ENCODE measurements around the gene FAM241B.

FAM241B gene

DNA sequence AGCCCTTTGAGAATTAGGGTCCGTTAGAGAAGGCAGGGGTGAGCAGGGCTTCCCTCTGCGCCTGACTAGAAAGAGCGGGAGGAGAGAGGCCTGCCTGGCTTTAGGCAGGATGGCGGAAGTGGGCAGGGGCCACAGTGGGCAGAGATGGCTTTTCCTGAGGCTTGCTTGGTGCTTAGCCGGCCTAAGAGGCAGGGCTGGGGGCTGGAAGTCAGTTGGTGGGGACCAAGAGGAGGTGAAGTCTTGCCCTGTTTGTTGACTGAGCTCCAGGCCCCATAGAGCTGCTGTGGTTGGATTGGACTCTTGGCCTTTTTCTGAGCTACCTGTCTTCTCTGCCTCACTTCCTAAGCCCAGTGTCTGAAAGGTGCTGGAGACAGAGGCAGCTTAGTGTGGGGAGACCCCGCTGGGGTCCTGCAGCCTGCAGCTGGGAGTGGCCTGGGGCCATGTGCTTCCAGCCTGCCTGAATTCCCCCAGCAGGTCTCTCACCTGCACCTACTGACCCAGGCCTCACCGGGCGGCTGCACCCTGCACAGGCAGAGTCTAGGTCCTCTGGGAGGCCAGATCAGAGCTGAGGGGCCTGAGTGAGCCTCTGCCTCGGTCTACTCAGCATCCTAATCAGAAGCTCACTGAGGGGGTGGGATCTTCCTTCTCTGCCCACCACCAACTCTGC is 4.8 kb downstream of the FAM241B start:
- no peak for DNase-seq

DNA sequence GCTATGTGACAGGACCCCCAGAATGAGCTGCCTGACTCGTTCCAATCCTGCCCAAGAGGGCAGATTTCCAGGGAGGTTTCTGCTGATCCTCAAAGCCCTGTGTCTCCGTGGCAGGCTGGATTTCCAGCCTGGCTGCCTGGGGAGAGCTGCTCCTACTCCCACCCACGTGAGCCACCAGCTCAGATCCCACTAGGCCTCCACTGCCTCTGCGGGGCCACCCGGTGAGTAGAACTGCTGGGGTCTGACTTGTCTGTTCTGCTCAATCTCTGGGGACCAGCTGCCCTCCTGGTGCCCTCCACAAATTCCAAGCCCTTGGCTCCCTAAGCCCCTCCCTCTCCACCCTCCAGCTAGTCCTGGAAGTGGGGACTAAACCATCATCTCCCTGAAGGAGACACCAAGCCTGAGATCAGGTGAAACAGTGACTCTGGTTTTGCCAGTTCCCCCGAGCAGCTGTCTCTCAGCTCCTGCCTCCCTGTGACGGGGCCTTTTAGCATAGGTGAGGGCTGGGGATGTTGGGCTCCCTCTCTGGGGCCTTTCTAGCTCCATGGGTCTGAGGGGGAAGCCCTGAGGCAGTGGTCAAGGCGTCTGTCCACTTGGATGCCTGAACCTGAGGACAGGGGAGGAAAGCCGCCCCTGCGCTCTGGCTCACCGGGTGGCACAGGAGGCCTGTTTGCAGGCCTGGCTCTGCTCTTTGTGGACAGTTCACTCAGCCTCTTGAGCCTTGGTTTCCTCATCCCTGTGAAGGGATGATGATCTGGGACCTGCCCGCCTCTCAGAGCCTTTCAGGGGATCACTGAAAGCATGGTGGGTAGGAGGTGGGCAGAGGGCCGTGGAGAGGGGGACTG is 5.6 kb downstream of the FAM241B start:
- no peak for DNase-seq

DNA sequence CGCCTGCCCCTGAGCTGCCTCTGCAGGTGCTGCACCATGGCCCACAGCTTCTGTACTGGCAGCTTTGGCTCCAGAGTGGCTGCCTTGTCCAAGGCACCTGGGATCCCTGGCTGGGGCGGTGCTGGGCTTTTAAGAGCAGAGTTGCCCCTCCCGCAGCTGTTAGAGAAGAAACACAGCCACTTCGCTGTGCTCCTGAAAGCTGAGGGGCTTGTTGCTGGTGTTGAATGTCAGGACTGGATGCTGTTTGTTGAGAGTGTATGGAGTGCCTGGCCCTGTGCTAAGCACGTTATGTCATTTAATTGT is 6.2 kb downstream of the FAM241B start:
- no peak for DNase-seq

DNA sequence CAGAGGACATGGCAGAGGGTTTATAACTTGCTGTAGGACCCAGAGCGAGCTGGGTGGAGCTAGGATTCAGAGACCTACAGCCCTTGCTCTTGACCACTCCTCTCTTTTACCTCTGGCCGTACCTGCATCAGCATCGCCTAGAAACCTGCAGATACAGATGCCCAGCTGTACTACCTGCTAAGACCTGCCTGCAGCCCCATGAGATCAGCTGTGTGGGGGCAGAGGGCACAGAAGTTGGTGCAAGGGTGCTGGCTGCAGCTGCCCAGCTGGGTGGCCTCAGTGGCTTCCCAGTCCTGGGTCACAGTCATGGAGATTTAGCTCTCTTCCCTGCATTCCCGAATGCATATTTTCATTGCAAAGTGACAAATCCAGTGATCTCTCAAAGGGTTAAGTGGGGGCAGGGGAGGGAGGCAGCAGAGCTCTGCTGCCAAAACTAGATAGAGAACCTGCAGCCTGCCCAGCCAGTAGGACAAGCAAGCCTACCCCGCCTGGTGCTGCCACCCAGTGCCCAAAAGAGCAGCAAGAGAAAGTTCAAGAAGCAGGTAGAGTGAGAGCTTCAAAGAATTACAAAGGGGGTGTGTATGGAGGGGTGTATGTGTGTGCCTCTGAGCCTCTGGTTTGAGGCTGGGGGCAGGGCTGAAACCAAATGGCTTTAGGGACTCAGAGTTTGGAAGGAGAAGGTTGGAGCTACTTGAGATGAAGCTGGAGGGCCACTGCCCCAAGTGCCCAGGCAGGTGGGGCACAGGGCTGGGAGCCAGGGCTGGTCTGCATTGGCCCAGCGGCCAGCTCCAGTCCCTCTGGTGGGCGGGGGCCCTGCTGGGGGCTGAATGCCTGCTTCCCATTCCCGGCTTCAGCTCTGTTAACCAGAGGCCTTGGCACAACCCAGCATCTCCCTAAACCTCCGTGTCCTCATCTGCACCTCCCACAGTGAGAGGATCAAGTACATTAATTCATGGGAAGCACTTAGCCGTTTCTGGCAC is 6.9 kb downstream of the FAM241B start:
- no peak for DNase-seq

DNA sequence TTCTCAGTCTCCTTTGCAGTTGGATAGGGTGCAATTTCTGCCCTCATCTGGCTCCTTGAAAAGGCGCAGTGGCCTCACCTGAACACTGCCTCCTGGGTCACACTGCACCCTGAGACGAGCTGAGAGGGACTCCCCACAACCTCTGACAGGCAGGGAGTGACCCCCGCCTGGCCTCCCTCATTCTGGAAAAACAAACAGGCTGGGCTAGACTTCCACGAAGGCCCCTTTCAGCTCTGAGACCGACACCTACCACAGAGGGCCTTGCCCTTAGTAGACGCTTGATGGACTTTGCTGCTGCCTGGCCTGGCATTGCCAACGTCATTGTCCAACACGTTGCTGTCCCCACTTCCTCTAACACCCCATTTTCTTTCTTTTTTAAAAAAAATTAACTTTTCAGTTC is 8.6 kb downstream of the FAM241B start:
- DNase-seq = no peak

DNA sequence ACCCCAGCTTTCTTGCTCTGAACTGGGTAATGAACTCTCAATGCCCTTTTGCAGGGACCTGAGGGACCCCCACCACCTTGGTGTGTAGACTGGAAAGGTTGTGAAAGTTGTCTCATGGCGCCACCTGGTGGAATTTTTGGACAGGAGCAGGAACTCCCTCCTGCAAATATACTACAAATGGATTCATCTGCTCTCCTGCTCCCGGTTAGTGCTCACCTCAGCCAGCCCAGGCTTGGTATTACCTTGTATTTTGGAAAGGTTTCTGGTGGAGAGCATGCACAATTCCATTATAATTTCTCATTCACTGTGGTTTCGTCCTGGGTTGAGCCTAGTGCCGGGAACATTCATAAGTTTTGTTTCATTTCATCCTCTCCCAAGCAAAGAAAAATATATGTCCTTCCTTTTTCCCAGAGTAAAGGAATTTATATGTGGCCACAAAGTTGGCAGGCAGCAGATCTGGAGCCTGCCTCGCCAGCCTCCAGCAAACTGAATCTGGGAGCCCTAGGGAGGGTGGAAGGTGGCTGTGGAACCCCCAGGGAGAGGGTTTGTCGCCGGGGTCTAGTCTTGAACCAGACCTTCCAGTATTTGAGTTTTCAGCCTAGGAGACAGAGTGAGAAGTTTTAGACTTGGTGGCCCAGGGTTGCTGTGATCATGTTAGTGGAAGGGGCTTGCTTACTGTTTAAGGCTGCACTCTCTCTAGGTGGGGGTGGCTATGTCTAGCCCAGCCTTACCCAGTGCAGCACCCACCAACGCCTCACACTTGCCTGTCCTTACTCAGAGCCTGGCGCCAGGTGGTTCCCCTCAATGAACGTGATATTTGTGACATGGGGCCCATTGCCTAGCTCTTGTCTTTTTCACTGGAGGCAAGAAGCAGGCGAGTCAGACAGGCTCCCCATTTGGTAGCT is 9.5 kb downstream of the FAM241B start:
- DNase-seq = peak; percentile 58

DNA sequence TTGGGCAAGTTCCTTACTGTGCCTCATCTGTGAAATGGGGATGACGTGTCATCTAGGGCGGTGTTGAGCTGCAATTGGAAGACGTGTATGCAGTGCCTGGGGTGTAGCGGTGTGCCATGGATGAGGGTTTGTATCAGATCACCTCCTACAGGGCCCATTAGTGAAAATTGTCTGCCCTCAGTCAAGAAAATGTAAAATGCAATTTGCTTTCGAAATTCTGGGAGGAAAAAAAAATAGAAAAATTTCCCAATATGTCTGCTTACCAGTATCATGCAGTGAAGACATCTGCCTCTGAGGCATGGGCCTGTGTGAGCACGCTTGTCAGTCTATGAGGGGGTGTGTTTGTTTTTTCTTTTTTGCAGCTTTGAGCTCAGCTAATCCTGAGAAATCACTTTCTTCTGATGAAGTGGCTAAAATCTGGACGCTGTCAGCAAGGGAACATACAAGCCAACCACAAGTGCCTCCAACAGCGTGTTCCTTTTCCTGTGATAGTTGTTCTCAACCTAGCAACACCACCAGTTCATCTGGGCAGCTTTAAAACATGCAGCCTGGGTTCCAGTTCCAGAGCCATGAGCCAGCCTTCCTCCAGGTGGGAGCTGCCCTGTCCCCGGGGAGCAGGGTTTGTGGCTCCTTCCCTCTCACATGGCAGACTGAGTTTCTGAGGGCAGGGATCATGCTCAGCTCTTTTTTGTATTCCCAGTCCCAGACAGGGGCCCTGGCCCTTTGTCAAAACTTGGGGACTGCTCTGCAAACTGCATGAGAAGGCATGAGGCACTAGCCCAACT is 10.3 kb downstream of the FAM241B start:
- no peak for DNase-seq

DNA sequence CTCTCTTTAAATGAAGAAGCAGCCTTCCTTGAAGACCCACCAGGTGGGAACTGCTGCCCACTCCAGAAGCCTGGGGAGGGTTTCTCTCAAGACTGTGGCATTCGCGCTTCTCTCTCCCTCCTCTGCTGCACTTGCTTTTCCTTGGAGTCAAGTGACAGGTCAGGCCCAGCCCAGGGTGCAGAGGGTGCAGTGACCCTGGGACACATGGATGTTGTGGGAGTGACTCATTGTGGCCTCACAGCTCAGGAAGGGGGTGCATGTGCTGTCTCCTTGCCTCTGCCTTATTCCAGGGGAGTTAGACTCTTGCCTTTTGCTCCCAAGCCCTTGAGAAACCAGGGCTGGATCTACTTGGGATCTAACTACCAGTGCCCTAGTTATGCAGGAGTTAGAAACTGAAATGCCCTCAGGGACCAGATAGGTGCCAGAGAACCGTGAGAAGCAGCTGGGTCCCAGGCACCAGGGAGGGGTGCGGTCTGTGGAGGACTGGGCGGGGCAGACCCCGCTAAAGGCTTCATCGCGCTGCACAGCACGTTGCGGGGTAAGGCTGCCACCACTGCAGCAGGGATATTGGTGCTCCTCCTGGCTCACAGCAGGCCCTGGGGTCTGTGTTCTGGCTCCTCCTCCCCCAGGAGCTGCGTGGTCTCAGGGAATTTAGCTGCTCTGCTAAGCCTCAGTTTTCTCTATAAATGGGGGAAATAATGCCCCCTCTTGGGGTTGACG is 11.4 kb downstream of the FAM241B start:
- DNase-seq = no peak

DNA sequence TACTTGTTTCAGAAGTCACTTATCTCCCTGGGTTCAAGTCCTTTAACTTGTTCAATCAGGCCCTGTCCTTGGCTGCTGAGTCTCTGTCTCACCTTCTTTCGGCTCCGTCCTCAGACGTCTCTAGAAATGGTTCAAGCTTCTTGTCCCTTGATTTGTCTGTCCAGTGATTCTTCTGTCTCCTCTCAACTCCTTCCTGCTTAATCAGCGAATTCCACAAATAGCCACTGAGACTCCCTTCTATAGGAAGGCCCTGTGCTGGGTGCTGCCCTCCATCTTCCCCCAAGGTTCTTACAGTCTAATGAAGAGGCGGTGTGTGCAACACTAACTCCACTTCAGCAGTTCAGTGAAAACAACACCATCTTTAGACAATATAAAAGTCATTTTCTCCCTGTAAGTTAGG is 12.7 kb downstream of the FAM241B start:
- no peak for DNase-seq

DNA sequence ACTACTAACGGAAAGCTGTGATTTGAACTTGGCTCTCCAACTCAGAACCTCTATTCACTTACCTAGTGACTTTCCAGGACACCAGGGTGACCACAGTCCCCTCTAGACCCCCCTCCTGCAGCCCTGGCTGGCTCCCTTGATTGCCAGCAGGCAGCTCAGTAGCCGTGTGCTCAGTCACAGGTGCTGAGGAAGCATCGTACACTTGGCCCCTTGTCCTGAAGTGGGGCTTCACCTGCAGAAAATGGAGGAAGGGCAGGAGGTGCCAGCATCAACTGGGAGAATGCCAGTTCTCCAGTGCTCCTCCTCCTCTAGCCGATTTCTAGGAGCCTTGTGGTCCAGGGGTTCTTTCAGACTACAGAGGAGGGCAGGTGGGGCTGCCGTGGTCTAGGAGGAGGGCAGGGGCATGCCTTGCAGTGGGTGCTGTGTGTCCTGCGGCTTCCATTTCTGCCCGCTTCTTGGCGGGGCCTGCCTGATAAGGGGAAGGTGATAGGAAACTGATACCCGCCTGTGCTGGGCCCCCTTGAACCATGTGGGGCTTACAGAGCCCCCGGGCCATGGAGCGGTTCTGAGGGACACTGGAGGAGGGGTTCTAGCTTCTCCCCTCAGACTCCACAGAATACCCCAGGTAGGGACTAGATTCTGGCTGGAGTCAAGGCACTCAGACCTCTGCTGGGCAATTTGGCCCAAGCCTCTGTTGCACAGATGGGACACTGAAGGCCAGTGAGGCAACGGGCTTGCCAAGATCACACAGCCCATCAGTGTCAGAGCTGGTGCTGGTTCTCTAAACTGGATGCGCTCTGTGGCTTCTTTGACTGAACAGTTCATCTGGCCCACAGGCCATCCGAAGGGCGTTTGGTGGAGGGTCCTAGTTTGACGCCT is 14.0 kb downstream of the FAM241B start:
- DNase-seq = no peak

DNA sequence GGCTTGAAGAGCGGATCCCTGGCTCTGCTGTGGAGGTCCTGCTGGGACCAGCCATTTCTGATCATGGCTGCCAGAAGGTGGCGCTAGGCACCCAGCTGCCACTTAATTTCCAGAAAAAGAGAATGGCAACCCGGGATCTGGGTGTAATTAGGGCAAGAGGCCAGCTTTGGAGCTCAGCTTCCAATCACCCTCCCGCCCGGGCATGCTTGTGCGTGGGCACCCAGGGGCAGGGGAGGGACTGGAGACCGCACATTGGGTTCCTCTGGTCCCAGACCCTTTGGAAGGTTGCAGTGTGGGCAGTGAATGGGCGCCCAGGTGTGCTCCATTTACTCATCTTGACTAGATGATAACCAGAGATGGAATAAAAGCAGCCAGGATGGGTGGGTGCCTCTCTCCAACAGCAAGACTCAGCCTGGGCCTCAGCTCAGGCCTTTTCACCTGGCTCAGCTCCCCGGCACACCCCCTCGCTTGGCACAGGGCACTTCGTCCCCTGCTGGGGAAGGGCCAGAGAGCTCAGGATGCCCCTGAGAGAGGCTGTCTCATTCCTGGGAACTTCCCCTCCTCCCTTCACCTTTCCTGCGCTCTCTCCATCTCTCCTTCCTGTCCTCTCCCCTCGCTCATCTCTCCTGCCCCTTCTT is 14.7 kb downstream of the FAM241B start:
- DNase-seq = peak; percentile 11

DNA sequence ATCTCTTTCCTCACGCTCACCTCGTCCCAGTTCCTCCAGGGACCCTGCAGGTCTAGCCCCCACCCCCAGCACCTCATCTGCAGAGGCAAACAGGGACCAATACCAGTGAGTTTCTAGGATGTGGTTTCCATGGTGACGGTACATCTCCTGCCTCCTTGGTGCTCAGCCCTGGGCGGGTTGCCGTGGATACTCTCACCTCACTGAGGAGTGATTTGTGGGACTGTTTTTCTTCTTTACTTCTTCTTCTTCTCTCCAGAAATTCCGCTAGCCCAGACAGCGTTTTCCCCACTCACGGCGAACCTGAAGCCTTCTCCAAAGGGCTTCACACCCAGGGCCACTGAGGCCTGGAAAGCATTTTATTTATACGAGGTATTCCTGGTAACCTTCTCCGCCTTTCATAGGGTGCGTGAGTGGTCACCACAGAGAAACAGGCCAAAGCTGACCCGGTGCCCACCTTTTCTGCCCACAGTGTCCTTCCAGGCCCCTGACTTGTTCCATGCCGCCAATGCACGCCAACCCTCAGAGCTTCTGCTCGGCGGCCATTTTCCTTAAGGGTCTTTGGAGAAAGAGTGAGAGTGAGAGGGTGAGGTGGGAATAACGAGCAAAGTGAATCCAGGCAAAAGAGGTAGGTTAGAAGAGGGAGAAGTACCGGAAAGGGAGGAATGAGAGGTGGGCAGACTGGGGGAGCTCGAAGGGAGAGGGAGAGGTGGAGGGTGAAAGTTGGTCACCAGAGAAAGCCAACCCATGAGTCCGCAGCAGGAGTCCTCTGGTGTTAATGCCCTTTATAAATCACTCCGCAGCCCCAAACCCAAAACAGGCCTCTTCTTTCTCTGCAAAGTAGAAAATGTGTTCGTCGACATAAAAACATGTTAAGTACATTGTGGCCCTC is 15.5 kb downstream of the FAM241B start:
- no peak for DNase-seq

DNA sequence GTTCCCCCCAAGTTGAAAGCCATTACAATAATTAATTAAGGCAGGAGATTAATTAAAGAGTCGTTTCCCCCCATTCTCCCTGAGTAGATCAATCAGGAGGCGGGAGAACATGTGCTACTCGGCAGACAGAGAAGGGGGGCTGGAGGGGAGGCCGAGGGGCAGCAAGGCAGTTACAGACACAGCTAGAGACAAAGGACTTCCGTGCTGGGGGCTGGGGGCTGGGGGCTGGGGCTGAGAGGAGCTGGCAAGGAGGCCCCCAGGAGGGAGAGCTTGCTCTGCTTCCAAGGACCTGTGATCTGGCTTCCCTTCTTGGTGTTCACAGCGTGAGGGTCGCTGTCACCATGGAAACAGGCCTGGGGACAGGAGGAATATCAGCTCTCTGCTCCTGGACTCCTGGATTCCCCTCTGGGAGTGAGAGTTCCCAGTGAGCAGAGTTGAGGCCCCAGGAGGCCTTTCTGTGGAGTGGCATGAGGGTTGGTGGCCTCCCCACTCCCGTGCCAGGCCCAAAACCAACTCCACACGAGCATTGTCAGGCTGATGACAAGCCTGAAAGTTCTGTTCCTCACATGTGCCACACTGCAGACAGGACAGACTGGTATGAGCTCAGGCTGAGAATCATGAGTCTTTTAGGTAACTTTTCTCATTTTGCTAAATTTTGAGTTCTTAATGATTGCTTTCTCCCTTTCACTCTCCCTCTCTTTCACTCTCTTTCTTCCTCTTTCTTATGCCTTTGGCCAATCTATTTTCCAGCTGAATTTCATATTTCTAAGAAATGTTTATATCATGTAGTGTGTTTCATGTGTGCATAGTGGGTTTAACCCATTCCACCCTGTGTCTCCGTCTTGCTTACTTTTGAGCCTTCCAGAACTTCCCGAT is 16.4 kb downstream of the FAM241B start:
- DNase-seq = no peak

DNA sequence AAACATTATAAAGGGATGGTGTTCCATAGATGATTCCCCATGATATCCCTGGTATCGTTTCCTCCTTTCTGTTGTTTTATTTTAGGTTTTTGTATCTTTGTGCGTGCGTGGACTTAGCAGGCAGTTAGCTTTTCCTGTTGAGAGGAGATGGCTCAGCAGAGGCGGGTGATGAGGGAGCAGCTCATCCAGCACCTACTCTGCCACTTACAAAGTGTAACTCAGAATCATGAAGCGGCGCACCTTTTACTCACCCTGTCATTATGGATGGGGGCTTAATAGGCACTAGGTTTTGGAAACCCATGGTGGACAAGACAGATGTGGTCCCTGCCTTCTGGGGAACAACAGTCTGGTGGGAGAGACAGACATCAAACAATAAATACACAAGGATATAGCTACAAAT is 17.1 kb downstream of the FAM241B start:
- no peak for DNase-seq

DNA sequence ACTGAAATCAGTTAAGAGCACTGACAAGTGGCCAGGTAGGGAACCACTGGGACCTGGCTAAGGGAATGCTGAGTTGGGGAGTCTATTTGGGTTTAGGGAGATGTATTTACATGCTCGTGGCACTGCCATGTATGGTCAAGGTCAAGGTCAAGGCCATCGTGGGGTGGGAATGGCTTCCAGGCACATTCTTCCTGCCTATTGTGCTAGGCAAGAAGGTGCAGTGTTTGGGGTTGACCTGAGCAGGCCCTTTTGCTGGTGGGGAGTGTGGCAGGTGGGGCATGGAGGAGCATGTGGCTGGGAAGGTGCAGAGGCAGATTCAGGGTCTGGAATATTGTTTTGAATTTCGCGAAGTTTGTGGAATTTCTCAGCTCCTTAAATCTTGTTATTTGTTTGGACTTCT is 17.8 kb downstream of the FAM241B start:
- DNase-seq = no peak

DNA sequence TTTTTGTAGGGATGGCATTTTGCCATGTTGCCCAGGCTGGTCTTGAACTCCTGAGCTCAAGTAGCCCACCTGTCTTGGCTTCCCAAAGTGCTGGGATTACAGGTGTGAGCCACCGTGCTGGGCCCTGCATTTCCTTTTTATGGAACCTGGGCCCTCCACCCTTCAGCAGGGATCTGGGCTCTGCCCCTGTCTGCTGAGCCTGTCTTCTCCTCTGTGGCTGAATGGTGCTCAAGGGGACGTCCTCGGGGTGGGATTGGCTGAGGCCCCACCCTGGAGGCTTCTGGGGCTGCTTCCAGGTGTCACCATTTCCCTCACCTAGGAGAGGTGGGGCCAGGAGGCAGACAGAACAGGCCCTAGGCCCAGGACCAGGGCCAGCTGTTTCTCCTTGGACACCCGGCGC is 18.4 kb downstream of the FAM241B start:
- no peak for DNase-seq
